GM18502 (cell line): ENCODE results near the gene COPS9.
A peak's percentile ranks its signal among the peaks of the same experiment; 100 is the strongest.

ENCODE experiments used
- ATAC-seq: cut with Tn5 transposase; IDR thresholded peaks from one replicate; pipeline ENCODE4 v1.9.1; 2021; ENCODE audit warnings: mild to moderate bottlenecking; ENCODE audit not compliant: unreplicated experiment, poor library complexity

Gene COPS9

GRCh38 chr2:240136013-240136670 is at the start of gene COPS9:
Gene COPS9, minus strand, starts transcription at chr2:240136305. Its CDS starts 21 bp downstream, at chr2:240136284.
- ATAC-seq: peak; percentile 98

GRCh38 chr2:240184656-240185055 is 48.6 kb upstream of the COPS9 start:
- ATAC-seq: no peak

- ATAC-seq: no peak
These were observed 47.9 kb upstream of the COPS9 start for GRCh38 chr2:240183875-240184590.

GRCh38 chr2:240183006-240183874 is 47.1 kb upstream of the COPS9 start:
- ATAC-seq: no peak

- no peak for ATAC-seq
These were observed 46.4 kb upstream of the COPS9 start for GRCh38 chr2:240182476-240182875.

- ATAC-seq: no peak
These were observed 45.9 kb upstream of the COPS9 start for GRCh38 chr2:240182001-240182400.

- ATAC-seq: no peak
These were observed 44.0 kb upstream of the COPS9 start for GRCh38 chr2:240179941-240180666.

- no peak for ATAC-seq
These were observed 43.2 kb upstream of the COPS9 start for GRCh38 chr2:240179186-240179815.

- ATAC-seq: no peak
These were observed 42.5 kb upstream of the COPS9 start for GRCh38 chr2:240178564-240178963.

GRCh38 chr2:240174496-240174895 is 38.4 kb upstream of the COPS9 start:
- ATAC-seq: no peak

GRCh38 chr2:240172071-240172895 is 36.2 kb upstream of the COPS9 start:
- no peak for ATAC-seq

- ATAC-seq: no peak
These were observed 34.8 kb upstream of the COPS9 start for GRCh38 chr2:240170883-240171282.

GRCh38 chr2:240170354-240170735 is 34.2 kb upstream of the COPS9 start:
- no peak for ATAC-seq

GRCh38 chr2:240169486-240170353 is 33.6 kb upstream of the COPS9 start:
- ATAC-seq: no peak

GRCh38 chr2:240168546-240169361 is 32.6 kb upstream of the COPS9 start:
- no peak for ATAC-seq

GRCh38 chr2:240168041-240168440 is 31.9 kb upstream of the COPS9 start:
- no peak for ATAC-seq

GRCh38 chr2:240167588-240167880 is 31.4 kb upstream of the COPS9 start:
- no peak for ATAC-seq
